GM19397 (cell line): ENCODE measurements around the gene SGSM2.
A peak's percentile ranks its signal among the peaks of the same experiment; 100 is the strongest.

ENCODE experiments used
- ATAC-seq: cut with Tn5 transposase; IDR thresholded peaks from one replicate; pipeline ENCODE4 v1.9.1; 2021; ENCODE audit warnings: mild to moderate bottlenecking, moderate library complexity; ENCODE audit not compliant: unreplicated experiment

Gene SGSM2

DNA sequence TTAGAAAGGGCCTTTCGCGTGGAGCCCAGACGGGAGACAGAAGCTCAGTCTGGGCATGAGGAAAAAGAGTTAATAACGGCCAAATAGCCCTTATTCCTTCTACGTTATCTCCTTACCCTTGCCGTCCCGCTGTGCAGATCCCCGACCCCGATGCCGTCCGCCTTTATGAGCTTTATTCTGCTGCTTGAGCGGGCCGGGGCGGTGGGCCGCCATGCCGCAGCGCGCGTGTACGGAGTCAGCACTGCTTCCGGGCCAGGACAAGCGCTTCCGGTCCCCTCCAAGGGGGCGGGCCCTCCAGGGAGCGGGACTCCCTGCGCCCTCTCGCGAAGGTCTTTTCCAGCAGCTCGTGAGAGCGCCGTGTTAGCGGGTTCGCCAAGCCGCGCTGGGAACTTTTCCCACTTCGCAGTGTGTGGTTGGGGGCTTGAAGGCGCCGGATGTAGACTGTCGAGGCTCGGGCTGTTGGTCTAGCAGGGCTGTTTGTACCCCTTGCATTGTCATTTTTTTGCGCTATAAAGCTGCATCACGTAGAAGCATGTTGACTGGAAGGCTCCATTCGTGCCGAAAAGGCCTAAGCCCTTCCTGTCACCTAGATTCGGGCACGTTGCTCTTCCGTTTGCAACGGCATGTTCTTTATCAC lies 968 bp upstream of the SGSM2 start, which contains the start of gene TSR1:
TSS of gene TSR1 (minus strand) at position 243 of the 637 bp plus-strand sequence. CDS start at position 213, 30 bp downstream.
- ATAC-seq: peak; percentile 77

DNA sequence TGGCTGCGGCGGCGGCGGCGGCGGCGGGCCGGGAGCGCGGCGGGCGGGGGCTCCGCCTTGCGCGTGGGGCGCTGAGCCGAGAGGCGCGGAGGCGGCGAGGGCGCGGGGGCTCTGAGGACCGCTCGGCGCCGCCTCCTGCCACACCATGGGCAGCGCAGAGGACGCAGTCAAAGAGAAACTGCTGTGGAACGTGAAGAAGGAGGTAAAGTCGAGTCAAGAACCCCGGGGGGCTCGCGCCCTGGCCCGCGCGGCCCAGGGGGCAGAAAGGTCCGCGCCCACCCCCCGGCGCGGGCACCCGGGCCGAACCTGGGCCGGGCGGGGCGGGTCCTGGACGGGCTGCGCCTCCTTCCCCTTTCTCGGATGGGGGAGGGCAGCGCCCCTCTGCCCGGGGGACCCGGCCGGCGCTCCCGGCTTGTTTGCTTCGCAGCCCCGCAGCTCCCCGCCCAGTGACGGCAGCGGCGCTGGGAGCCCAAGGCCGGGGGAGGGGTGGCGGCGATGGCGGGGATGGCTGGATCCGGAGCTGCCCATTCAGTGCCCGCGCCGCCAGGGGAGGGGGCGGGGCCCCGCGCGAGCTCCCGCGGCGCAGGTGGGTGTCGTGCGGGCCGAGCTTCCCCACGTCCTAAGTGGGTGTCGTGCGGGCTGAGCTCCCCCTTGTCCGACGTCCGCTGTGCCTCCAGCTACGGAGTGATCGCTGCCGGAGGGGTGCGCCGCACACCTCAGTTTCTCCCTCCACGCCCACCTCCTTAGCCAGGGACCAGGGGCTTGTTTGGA lies 428 bp downstream of the SGSM2 start:
- ATAC-seq: peak; percentile 18

DNA sequence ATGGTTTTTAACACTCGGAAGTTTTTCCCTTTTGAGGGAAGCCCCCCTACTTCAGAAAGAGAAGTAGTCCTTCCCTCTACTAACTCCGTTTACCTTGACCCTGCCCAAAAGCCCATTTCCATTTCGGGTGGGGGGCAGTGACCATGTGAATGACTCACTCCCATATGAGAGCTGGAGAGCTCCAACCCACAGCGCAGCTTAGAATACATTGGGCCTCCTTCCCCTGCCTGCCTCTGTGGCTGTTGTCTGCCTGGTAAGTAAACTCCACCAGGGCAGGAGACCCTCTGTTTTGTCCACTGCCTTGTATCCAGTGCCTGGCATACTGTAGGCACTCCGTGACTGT lies 985 bp downstream of the SGSM2 start:
- ATAC-seq: no peak

DNA sequence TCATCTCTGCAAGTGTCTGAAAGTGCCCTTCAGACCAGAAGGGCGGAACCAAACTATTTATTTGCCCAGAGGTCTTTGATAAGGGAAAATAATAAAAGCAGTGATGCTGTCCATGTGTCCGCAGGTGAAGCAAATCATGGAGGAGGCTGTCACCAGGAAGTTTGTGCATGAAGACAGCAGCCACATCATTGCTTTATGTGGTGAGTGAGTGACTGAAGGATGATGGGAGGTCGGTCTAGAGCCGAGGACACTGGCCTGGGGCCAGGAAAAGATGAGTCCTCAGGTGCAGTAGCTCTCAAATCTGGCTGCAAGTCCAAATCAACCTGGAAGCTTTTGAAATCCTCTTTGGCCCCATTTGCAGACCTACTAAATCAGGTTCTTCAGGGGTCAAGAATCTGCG lies 6.1 kb downstream of the SGSM2 start:
- ATAC-seq: no peak

DNA sequence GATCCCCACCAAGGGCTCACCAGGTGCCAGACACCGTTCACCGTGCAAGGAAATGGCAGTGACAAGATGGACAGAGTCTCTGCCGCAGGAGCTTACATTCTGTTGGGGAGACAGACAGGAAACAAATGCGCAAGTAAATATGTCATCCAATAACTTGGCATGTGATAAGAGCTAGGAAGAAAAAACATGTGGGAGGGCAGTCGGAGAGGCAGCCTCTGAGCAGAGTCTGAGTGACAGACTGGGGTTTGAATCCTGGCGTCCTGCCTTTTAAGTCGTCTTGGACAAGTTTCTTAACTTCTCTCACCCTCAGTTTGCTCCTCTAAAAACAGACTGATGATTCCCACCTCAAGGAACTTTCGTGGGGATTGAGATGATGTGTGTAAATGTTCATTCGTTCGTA lies 7.2 kb downstream of the SGSM2 start:
- no peak for ATAC-seq

DNA sequence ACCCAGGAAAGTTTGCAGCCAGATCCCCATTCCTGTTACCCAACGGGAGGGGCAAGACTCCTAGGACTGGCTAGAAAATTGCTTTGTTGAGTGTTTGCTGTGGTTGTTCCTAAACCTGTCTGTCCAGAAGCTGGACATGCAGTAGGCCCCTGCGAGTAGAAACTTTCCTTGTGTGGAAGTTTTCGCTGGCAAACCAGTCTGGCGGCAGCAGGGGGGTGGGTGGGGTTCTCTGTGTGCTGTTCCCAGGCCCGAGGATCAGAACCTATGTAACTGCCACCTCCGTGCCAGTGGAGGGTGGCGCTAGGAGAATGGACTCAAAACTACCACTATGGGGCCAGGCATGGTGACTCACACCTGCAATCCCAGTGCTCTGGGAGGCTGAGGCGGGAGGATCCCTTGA lies 9.2 kb downstream of the SGSM2 start:
- no peak for ATAC-seq

DNA sequence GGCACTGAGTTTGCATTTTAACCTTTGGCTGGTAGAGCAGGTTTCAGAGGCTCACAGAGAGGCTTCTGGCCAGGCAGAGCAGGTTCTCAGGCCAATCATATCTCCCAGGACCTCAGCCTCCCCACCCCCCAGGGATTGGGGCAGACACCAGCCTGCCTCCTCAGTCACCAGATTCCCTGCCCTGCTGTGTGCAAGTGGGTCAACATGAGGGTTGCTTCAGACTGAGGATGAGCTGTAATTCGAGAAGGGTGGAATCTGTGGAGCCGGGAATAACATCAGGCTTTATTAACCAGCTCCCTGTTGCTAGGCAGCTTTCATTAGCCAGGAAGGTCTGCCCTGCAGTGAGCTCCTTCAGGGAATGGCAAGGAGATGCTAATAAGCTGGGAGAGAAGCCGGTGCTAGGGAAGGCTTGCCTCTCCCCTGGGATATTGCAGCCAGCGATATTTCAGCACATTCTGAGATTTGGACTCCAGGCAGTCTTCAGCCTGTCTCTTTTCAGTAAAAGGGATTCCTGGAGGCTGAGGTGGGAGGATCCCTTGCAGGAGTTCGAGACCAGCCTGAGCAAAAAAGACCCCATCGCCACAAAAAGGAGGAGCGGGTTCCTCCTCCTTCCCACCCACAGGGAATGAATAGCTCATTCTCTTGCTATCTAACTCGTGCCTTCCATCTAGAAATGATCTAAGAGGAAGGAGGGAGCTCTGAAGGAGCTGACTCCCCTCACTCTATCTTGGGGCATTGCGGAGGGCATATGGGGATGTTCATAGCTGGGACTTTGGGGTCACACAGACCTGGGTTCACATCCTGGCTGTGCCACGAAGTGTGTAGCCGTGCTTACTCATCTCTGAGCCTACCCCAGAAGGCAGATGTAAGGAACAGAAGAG lies 10.7 kb downstream of the SGSM2 start:
- ATAC-seq: no peak

DNA sequence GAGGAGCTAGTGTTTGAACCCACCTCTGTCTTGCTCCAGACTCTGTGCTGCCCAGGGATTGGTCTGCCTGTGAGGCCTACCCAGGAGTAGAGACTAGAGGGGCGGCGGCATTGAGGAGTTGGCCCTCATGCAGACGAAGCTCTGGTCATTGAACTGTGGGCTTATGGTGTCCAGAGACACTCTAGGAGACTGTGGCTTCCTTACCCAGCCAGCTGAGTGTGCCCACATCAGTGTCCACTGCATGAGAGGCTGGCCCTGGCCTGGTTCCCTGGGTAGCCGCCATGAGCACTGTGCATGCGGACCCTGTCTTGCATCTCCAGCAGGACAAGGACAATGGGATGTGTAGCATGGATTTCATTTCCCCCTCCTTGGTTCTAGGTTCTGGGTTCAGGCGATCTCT lies 14.0 kb downstream of the SGSM2 start:
- ATAC-seq: no peak

DNA sequence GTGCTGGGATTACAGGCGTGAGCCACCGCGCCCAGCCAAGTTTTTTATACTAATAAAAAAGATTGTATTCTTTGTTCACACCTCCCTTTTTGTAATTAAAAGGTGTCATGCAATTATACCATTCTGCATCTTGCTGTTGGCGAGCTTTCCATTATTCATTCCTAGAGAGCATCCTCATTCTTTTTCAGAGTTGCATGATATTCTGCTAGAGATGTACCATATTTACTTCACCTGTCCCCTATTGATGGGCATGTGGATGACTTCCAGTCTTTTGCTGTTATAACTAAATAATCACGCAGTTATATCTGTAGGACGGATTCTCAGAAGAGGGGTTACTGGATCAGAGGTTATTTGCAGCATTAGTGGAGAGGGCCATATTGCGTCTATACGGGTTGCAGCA lies 17.0 kb downstream of the SGSM2 start:
- ATAC-seq: no peak

DNA sequence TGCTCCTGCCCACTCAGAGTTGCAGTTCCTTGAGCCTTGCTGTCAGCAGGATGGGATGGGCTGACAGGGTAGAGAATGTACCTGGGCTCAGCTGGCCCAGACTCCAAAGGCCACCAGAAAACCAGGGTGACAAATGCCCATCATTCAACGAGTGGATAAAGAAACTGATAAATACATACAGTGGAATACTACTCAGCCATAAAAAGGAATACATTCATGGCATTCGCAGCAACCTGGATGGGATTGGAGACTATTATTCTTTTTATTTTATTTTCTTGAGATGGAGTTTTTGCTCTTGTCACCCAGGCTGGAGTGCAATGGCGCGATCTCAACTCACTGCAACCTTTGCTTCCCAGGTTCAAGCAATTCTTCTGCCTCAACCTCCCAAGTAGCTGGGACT lies 19.9 kb downstream of the SGSM2 start:
- ATAC-seq: no peak

DNA sequence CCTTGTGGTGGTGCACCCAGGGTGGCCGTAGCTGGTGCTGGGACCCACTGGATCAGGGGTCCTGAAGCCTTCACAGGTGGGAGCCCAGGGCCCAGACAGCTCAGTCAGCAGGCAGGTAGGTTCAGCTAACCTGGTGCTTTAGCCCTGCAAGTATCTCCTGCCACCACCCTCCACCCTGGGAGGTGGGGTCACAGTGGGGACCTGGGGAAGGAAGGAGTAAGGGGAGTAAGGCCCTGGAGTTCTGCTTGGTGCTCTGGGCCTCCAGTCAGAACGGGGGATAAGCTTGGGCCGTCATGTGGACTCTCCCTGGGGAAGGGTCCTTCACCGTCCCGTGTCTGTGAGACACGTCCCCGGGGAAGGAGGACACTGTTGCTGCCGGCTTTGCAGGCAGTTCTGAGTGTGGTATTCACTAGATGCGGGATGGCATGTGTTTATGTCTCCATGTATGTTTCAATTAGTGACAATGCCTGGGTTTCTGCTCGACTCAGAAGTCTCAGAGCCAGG lies 20.7 kb downstream of the SGSM2 start:
- ATAC-seq: no peak

DNA sequence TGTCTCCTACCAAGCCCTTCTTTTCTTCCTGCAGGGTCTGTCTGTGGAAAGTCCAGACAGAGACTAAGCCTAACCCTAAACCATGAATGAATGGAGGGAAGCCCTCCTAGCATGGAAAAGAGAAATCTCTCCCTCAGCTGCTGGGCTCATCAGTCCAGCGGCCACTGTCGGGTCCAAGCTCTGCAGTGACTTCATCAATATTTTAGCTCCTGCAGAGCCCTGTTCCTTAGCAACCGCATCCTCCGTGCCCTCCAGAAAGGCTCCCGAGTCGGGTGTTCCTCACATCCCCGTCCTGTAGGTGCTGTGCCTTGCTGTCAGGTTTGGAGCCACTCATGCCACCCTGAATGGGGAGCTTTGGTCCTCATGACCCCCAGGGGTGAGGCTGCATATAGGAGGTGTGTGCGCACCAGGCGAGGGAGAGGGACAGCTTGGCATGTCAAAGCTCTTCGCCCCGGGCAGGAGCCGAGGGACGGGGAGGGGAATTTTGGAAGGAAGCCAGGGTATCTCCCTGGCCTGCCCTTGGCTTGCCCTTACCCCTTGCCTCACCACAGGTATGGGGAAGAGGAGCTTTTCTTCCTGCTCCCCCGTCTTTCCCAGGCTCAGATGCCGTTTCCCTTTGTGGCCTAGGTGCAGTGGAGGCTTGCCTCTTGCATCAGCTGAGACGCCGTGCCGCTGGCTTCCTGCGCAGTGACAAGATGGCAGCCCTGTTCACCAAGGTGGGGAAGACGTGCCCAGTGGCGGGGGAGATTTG lies 23.9 kb downstream of the SGSM2 start:
- ATAC-seq: no peak

DNA sequence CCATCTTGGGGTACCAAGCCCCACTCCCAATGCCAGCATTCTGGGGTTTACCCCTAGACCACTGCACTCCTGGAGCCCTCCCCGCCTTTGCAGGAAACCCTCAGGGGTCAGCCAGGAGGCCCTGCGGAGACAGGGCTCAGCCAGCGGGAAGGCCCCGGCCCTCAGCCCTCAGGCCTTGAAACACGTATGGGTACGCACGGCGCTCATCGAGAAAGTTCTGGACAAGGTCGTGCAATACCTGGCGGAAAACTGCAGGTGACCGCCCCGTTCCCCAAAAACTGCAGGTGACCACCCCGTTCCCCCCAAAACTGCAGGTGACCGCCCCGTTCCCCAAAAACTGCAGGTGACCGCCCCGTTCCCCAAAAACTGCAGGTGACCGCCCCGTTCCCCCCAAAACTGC lies 24.7 kb downstream of the SGSM2 start:
- ATAC-seq: no peak

DNA sequence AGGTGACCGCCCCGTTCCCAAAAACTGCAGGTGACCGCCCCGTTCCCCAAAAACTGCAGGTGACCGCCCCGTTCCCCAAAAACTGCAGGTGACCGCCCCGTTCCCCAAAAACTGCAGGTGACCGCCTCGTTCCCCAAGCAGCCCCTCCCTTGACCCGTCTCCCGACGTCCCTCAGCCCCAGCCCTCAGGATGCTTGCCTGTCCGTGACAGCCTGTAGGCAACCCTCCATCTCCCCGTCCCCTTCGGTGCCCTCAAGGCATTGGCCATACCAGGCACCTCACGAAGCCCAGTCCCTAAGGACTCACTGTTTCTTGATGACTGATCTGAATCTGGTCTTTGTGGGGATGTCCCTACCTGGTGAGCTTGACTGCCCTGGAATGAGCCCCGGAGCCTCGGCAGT lies 25.1 kb downstream of the SGSM2 start:
- ATAC-seq: no peak

DNA sequence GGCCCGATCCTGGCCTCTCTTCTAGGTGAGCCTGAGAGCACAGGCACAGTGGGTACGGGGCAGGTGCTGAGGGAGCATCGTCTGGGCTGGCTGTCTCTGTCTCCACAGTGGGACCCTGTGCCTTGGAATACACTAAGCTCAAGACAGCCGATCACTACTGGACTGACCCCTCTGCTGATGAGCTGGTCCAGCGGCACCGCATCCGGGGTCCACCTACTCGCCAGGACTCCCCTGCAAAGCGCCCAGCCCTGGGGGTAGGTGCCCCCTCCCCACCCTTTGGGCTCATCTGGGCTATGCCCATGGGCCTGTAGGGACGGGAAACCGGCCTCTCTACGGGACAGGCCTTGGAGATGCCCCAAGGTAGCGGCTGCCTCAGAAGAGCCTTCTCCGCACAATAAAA lies 25.6 kb downstream of the SGSM2 start:
- no peak for ATAC-seq

DNA sequence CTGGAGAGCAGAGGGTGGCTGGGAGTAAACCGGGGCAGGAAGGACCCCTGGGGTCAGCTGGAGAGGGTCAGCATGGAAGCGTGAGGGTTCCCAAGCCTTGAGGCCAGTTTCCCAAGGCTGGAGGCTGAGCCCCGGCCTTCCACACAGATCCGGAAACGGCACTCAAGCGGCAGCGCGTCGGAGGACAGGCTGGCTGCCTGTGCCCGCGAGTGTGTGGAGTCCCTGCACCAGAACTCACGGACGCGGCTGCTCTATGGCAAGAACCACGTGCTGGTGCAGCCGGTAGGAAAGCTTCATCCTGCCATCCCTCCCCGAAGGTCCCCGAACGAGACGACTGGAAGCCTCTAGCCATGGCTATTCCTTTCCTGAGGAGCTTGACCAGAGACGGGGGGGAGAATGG lies 26.0 kb downstream of the SGSM2 start:
- no peak for ATAC-seq

DNA sequence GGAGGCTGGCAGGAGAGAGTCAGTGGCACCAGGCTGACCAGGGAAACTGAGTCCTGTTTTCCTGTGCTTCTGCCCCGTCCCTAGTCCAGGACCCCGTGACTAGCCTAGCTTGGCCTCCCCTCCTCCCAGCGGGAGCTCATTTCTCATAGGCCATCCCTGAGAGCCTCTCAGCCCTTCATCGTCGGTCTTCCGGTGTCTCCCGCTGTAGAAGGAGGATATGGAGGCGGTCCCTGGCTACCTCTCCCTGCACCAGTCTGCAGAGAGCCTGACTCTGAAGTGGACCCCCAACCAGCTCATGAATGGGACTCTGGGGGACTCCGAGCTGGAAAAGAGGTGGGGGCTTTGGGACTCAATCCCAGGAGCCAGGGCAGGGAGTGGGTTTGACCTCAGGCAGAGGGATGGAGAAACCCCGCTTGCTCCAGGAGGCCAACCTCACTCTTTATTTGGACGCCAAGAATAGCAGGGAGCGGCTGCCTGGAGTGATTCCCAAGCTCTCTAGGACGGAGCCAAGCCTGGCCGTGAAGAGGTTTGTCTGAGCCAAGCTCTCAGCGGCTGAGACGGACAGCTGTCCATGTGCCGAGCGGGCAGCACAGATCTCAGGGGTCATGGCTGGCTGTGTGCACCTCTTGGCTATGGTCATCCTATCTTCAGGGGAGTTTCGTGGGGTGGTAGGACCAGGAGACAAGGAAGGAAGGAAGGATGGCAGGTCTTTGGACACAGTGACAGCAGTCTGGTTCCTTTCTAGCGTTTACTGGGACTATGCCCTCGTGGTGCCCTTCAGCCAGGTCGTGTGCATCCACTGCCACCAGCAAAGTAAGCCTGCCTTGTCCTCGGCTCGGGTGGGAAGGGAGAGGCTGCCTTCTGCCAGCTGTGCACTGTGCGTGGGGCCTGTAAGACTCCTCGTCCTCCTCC lies 26.8 kb downstream of the SGSM2 start:
- ATAC-seq: no peak

DNA sequence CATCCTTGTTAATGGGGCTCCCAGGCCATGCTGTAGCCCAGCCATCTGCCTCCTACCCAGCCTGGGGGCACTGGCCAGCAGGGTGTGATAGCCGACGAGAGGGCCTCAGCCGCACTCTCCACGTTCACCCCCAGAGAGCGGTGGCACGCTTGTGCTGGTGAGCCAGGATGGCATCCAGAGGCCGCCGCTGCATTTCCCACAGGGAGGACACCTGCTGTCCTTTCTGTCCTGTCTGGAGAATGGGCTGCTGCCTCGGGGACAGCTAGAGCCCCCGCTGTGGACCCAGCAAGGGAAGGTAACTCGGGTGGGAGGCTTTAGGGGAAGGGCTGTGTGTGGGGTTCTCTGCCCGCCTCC lies 27.4 kb downstream of the SGSM2 start:
- no peak for ATAC-seq

DNA sequence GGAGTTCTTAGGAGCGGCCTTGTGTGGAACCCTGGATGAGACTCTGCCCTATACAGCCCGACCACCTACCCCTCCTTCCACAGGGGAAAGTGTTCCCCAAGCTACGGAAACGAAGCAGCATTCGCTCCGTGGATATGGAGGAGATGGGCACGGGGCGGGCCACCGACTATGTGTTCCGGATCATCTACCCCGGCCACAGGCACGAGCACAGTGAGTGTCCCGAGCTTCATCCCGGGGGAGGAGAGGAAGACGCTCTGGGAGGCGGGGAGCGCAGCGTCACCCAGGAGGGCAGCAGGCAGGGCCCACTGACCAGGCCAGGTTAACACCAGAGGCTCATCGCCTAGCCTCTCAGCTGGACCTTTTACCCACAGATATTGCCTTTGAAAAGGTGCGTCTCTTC lies 27.8 kb downstream of the SGSM2 start:
- ATAC-seq: no peak
